HG02870 (cell line): ENCODE measurements around the gene TRAPPC8.
"Not testable (repeated sequence)": the region's sequence is repeated elsewhere in the genome, so short reads cannot be mapped to it uniquely, and the experiment has no call there.

Experiments used
- ATAC-seq: cut with Tn5 transposase; IDR thresholded peaks from one replicate; pipeline ENCODE4 v1.9.1; 2021; ENCODE audit warnings: mild to moderate bottlenecking, moderate library complexity; ENCODE audit not compliant: unreplicated experiment

TRAPPC8 gene

GRCh38 chr18:31943878-31944816 is 1.2 kb upstream of the TRAPPC8 start:
- no peak for ATAC-seq

GRCh38 chr18:31942291-31942998 is 483 bp downstream of the TRAPPC8 start:
- peak; percentile 33 for ATAC-seq

GRCh38 chr18:31941010-31941809 is 1.7 kb downstream of the TRAPPC8 start:
- no peak for ATAC-seq

- not testable (repeated sequence) for ATAC-seq
Measured at GRCh38 chr18:31934773-31935172, 8.2 kb downstream of the TRAPPC8 start.

- no peak for ATAC-seq
Measured at GRCh38 chr18:31931886-31932240, 11.1 kb downstream of the TRAPPC8 start.

GRCh38 chr18:31931163-31931885 is 11.6 kb downstream of the TRAPPC8 start:
- ATAC-seq = no peak

- ATAC-seq = no peak
Measured at GRCh38 chr18:31929273-31929672, 13.7 kb downstream of the TRAPPC8 start.

- ATAC-seq = not testable (repeated sequence)
Measured at GRCh38 chr18:31926988-31927387, 15.9 kb downstream of the TRAPPC8 start.

- no peak for ATAC-seq
Measured at GRCh38 chr18:31920277-31920676, 22.7 kb downstream of the TRAPPC8 start.

- not testable (repeated sequence) for ATAC-seq
Measured at GRCh38 chr18:31919366-31919765, 23.6 kb downstream of the TRAPPC8 start.

- ATAC-seq = no peak
Measured at GRCh38 chr18:31918733-31919132, 24.2 kb downstream of the TRAPPC8 start.

GRCh38 chr18:31901063-31901462 is 41.9 kb downstream of the TRAPPC8 start:
- no peak for ATAC-seq

GRCh38 chr18:31899771-31900170 is 43.2 kb downstream of the TRAPPC8 start:
- ATAC-seq = not testable (repeated sequence)

GRCh38 chr18:31892936-31893335 is 50.0 kb downstream of the TRAPPC8 start:
- ATAC-seq = no peak

GRCh38 chr18:31891566-31891965 is 51.4 kb downstream of the TRAPPC8 start:
- ATAC-seq = no peak

- ATAC-seq = no peak
Measured at GRCh38 chr18:31884020-31884419, 58.9 kb downstream of the TRAPPC8 start.

GRCh38 chr18:31880186-31880898 is 62.6 kb downstream of the TRAPPC8 start:
- no peak for ATAC-seq

GRCh38 chr18:31878358-31878757 is 64.6 kb downstream of the TRAPPC8 start:
- ATAC-seq = no peak

GRCh38 chr18:31877900-31878299 is 65.0 kb downstream of the TRAPPC8 start:
- ATAC-seq = no peak

GRCh38 chr18:31876707-31877106 is 66.2 kb downstream of the TRAPPC8 start:
- no peak for ATAC-seq
